B cell (primary cell): Measurements from ENCODE around the gene PRTG. TPM values are rescaled to one million over a fixed set of nuclear protein-coding genes. Genes with fewer than 3 reads are reported as not detected.
"Not testable (repeated sequence)": the region's sequence is repeated elsewhere in the genome, so short reads cannot be mapped to it uniquely, and the experiment has no call there.

Source experiments
- ATAC-seq: fragments of 200-7000 bp; cut with Tn5 transposase; one replicate; pipeline ENCODE4 v1.10.0; 2021; ENCODE audit warnings: low read depth, mild to moderate bottlenecking, moderate number of reproducible peaks, moderate library complexity
- CTCF ChIA-PET: fragments of 350-600 bp; sonication (Branson Sonifier 250); formaldehyde crosslinking; loops from one replicate; lab custom pipeline; 2021; ENCODE audit warnings: antibody characterized with exemption, inconsistent platforms; lab: Charles Lee
- POLR2A ChIA-PET: fragments of 350-600 bp; sonication (Branson Sonifier 250); formaldehyde crosslinking; loops from one replicate; lab custom pipeline; 2021; ENCODE audit warnings: antibody characterized with exemption; lab: Charles Lee
- DNase-seq: peaks from one replicate; pipeline ENCODE4 v3.0.0; 2013
- H2AFZ ChIP-seq: 2 replicates; pipeline ENCODE4 v1.6.1; 2012; ENCODE audit warnings: mild to moderate bottlenecking, low read depth, low read length; ENCODE audit not compliant: insufficient read depth, poor library complexity, severe bottlenecking
- H3K27ac ChIP-seq, 2 donors: 1 replicate in 1 of 2; 2 replicates in 1 of 2; pipeline ENCODE4 v1.5.1; 2012 to 2013; ENCODE audit warnings: low read length in 2 of 2, mild to moderate bottlenecking in 2 of 2, moderate library complexity in 1 of 2
- H3K27me3 ChIP-seq, 4 experiments: fragments of 200-600 bp in 1 of 4; sonication (generic) in 1 of 4; replicated peaks in 1 of 4; 1 replicate in 2 of 4; 2 replicates in 2 of 4; pipeline versions ENCODE4 v1.6.1 to v1.7.0; 2013 to 2016; ENCODE audit warnings: low read length in 3 of 4, mild to moderate bottlenecking in 2 of 4, mixed read lengths in 1 of 4, moderate library complexity in 1 of 4; ENCODE audit not compliant: insufficient read depth in 4 of 4, control insufficient read depth in 3 of 4; ENCODE audit errors: control extremely low read depth in 1 of 4
- H3K36me3 ChIP-seq, 2 experiments: replicated peaks in 1 of 2; 1 replicate in 1 of 2; 2 replicates in 1 of 2; pipeline versions ENCODE4 v1.6.1 to v1.7.1; 2013; ENCODE audit warnings: low read length in 1 of 2; ENCODE audit not compliant: insufficient read depth in 2 of 2, control insufficient read depth in 1 of 2; ENCODE audit errors: control extremely low read depth in 1 of 2, extremely low read depth in 1 of 2
- H3K4me1 ChIP-seq, 2 donors: fragments of 200-600 bp in 1 of 2; sonication (generic) in 1 of 2; 1 replicate in 1 of 2; 2 replicates in 1 of 2; pipeline versions ENCODE4 v1.5.1 to v1.6.1; 2013 to 2017; ENCODE audit warnings: low read length in 2 of 2; ENCODE audit not compliant: control insufficient read depth in 2 of 2, insufficient read depth in 2 of 2
- H3K4me2 ChIP-seq: replicated peaks from 2 replicates; pipeline ENCODE3; 2012; ENCODE audit warnings: mild to moderate bottlenecking, low read depth, low read length; ENCODE audit not compliant: poor library complexity, severe bottlenecking
- H3K4me3 ChIP-seq, 5 experiments: fragments of 200-600 bp in 1 of 5; sonication (generic) in 1 of 5; 1 replicate in 3 of 5; 2 replicates in 2 of 5; pipeline versions ENCODE4 v1.5.1 to v1.7.0; 2011 to 2016; ENCODE audit warnings: low read length in 4 of 5, mild to moderate bottlenecking in 4 of 5, low read depth in 2 of 5, control low read depth in 1 of 5, moderate library complexity in 1 of 5; ENCODE audit not compliant: insufficient read depth in 1 of 5; ENCODE audit errors: control extremely low read depth in 1 of 5, extremely low read depth in 1 of 5
- H3K79me2 ChIP-seq: fragments of 200-600 bp; sonication (generic); one replicate; pipeline ENCODE4 v1.6.0; 2016; ENCODE audit warnings: low read length; ENCODE audit not compliant: control insufficient read depth, insufficient read depth
- H3K9ac ChIP-seq: fragments of 200-600 bp; sonication (generic); 2 replicates; pipeline ENCODE4 v1.6.1; 2017; ENCODE audit warnings: mild to moderate bottlenecking, low read length, moderate library complexity
- H3K9me3 ChIP-seq, 3 donors: one replicate each; pipeline versions ENCODE4 v1.6.1 to v1.7.1; 2013; ENCODE audit warnings: low read length in 2 of 3; ENCODE audit not compliant: control insufficient read depth in 2 of 3, insufficient read depth in 1 of 3; ENCODE audit errors: control extremely low read depth in 1 of 3
- H4K20me1 ChIP-seq: 2 replicates; pipeline ENCODE4 v1.6.0; 2012; ENCODE audit warnings: mild to moderate bottlenecking, low read length; ENCODE audit not compliant: insufficient read depth, control insufficient read depth, poor library complexity, severe bottlenecking
- H3K27ac Mint-ChIP-seq: one replicate; pipeline ENCODE4 v1.8.0; 2021; ENCODE audit warnings: mixed read lengths
- H3K27me3 Mint-ChIP-seq: one replicate; pipeline ENCODE4 v1.8.0; 2021; ENCODE audit warnings: mixed read lengths
- H3K4me1 Mint-ChIP-seq: one replicate; pipeline ENCODE4 v1.8.0; 2021; ENCODE audit warnings: mixed read lengths
- H3K4me3 Mint-ChIP-seq: one replicate; pipeline ENCODE4 v1.8.0; 2021; ENCODE audit warnings: mixed read lengths
- H3K9me3 Mint-ChIP-seq: one replicate; pipeline ENCODE4 v1.8.0; 2022; ENCODE audit warnings: mixed read lengths; ENCODE audit not compliant: insufficient read depth
- EZH2 ChIP-seq: IDR thresholded peaks from 2 replicates; pipeline ENCODE4 v1.6.1; 2012; ENCODE audit warnings: borderline replicate concordance, low read depth, mild to moderate bottlenecking, moderate library complexity, low read length; ENCODE audit not compliant: insufficient read depth, poor library complexity, severe bottlenecking
- WGBS: methylation state at CpG from one replicate; pipeline ENCODE4 v1.1.5; 2013; ENCODE audit warnings: missing lambda C conversion rate; ENCODE audit not compliant: insufficient coverage; 5-methylcytosine and 5-hydroxymethylcytosine counted together
- intact Hi-C: fragments of 100-400 bp; cut with micrococcal nuclease; formaldehyde crosslinking; loops from one replicate; pipeline ENCODE4 v1.10.0; 2022
- polyA plus RNA-seq: library from polyadenylated mRNA; depleted of rRNA; stranded (reverse); fragments of >200 nt; gene quantifications from 2 replicates; pipeline ENCODE4 v1.2.3, GENCODE V29; 2012
- total RNA-seq, 2 donors: library from RNA; stranded (reverse); fragments of 120-200 nt in 1 of 2; gene quantifications; 1 replicate in 1 of 2; 2 replicates in 1 of 2; pipeline versions ENCODE4 v1.2.3 to v1.2.4, GENCODE V29; 2013 to 2022
- TF ChIP-seq, protein P1 (sequence below): fragments of 200-600 bp; IDR thresholded peaks from one replicate; pipeline ENCODE4 v1.8.0; 2022; ENCODE audit warnings: antibody characterized with exemption, mild to moderate bottlenecking

Gene PRTG
- total and polyA plus RNA-seq, 2 donors (not counting 1 experiment from before 2014, with no cell fraction given), result not detected

DNA sequence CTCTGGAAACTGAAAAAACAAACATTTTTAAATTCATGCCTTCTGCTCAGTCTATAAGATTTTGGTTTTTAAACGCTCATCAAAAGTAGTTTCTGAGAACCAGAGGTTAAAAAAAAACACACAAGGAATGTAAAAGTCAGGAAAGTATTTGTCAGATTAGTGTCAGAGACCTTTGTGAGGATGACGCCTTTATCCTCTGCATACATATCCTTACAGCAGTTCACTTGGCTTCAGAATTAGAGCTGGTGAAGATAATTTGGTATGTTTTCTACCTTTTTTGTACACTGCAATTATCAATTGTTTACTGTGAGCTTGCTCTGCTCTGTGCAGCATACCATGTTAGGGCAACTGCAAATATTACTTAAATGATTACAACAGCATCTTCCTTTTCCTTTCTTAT is 8.3 kb downstream of the PRTG start:
- TF ChIP-seq EZH2, result no peak
- TF ChIP-seq, protein P1, sequence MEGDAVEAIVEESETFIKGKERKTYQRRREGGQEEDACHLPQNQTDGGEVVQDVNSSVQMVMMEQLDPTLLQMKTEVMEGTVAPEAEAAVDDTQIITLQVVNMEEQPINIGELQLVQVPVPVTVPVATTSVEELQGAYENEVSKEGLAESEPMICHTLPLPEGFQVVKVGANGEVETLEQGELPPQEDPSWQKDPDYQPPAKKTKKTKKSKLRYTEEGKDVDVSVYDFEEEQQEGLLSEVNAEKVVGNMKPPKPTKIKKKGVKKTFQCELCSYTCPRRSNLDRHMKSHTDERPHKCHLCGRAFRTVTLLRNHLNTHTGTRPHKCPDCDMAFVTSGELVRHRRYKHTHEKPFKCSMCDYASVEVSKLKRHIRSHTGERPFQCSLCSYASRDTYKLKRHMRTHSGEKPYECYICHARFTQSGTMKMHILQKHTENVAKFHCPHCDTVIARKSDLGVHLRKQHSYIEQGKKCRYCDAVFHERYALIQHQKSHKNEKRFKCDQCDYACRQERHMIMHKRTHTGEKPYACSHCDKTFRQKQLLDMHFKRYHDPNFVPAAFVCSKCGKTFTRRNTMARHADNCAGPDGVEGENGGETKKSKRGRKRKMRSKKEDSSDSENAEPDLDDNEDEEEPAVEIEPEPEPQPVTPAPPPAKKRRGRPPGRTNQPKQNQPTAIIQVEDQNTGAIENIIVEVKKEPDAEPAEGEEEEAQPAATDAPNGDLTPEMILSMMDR, result no peak
- H3K4me1 ChIP-seq, result no peaks in the 10 kb centered on the region
- no peaks in the 10 kb centered on the region for H3K4me1 Mint-ChIP-seq
- no peak overlapping the region for H2AFZ ChIP-seq
- no peak overlapping the region for H3K27ac Mint-ChIP-seq
- H3K9ac ChIP-seq, result no peak overlapping the region
- no peaks in the 10 kb centered on the region for H3K79me2 ChIP-seq
- DNase-seq, result no peak
- no peaks in the 10 kb centered on the region for H3K36me3 ChIP-seq
- no peaks in the 10 kb centered on the region for H4K20me1 ChIP-seq
- H3K4me3 ChIP-seq, result no peak overlapping the region
- H3K27me3 Mint-ChIP-seq, result peaks cover 29% of the 10 kb centered on the region
- H3K9me3 Mint-ChIP-seq, result no peaks in the 10 kb centered on the region
- no peak overlapping the region for H3K4me2 ChIP-seq
- H3K27me3 ChIP-seq, result peaks cover 0 to 7% (median 7%) of the 10 kb centered on the region in 4 experiments
- ChIA-PET POLR2A (no interaction called here), CTCF (no interaction called here)
- intact Hi-C loops, result no loop called here
- H3K9me3 ChIP-seq, result no peaks in the 10 kb centered on the region
- H3K27ac ChIP-seq, result no peak overlapping the region
- no peak overlapping the region for H3K4me3 Mint-ChIP-seq
- WGBS, result no CpG with 5 or more reads among the region's 2 CpGs
- ATAC-seq, result no peak

DNA sequence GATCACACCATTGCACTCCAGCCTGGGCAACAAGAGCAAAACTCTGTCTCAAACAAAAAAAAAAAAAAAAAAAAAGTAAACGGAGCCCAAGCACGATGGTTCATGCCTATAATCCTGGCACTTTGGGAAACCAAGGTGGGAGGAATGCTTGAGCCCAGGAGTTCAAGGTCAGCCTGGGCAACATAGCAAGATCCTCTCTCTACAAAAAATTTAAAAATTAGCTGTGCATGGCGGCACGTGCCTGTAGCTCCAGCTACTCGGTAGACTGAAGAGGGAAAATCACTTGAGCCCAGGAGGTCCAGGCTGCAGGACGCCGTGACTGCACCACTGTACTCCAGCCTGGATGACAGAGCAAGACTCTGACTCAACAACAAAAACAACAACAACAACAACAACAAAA is 9.5 kb downstream of the PRTG start:
- H3K9me3 Mint-ChIP-seq, H3K4me3 ChIP-seq, DNase-seq, CTCF ChIA-PET, H3K4me1 Mint-ChIP-seq, H3K4me1 ChIP-seq, H3K79me2 ChIP-seq, H3K27ac Mint-ChIP-seq, H3K9me3 ChIP-seq, H3K27ac ChIP-seq, H3K4me3 Mint-ChIP-seq, H4K20me1 ChIP-seq, ATAC-seq, H3K27me3 ChIP-seq, H3K4me2 ChIP-seq, POLR2A ChIA-PET, H3K36me3 ChIP-seq, H3K9ac ChIP-seq, H2AFZ ChIP-seq, intact Hi-C loops: not testable (repeated sequence)
- H3K27me3 Mint-ChIP-seq, result peaks cover 25% of the 10 kb centered on the region
- 100% methylated on average over 5 of the region's 7 CpGs for WGBS
